ENCODE data around the gene KAZN.

Gene KAZN

DNA sequence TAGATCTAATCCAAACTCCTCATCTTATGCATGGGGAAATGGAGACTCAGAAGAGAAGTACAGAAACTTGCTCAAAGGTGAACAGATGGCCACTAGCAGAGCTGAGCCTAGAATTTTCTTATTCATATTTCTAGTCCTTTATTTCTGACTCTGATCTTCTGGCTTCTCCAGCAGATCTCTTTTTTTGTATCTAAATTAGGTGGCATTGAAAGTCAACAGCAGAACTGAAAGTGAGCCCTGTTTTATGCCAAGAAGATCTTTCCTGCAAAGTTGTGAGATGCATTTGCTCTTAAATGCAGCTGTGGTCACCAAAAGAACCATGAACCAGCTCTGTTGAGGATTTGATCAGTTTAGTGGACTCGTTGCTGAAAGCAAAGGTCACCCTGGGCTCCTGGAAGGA lies 75.5 kb downstream of the KAZN start:
- TF ChIP-seq CSDC2 (CRISPR knock-in tag; IDR thresholded peaks at IDR 0.05) (no peak), ZNF8 (CRISPR knock-in tag; IDR thresholded peaks at IDR 0.05) (no peak), ZFP3 (CRISPR knock-in tag; IDR thresholded peaks at IDR 0.05) (no peak), ZNF70 (CRISPR knock-in tag; IDR thresholded peaks at IDR 0.05) (no peak), ZNF565 (CRISPR knock-in tag; conservative IDR thresholded peaks at IDR 0.05; ENCODE audit: low read depth) (no peak), ZC3H10 (CRISPR knock-in tag; IDR thresholded peaks at IDR 0.05) (no peak), SNAI2 (CRISPR knock-in tag; IDR thresholded peaks at IDR 0.05) (no peak), TCF4 (CRISPR knock-in tag; IDR thresholded peaks at IDR 0.05; ENCODE audit: borderline replicate concordance) (no peak), BACH2 (CRISPR knock-in tag; IDR thresholded peaks at IDR 0.05; ENCODE audit: borderline replicate concordance) (no peak)
- TF ChIP-seq, protein P1, sequence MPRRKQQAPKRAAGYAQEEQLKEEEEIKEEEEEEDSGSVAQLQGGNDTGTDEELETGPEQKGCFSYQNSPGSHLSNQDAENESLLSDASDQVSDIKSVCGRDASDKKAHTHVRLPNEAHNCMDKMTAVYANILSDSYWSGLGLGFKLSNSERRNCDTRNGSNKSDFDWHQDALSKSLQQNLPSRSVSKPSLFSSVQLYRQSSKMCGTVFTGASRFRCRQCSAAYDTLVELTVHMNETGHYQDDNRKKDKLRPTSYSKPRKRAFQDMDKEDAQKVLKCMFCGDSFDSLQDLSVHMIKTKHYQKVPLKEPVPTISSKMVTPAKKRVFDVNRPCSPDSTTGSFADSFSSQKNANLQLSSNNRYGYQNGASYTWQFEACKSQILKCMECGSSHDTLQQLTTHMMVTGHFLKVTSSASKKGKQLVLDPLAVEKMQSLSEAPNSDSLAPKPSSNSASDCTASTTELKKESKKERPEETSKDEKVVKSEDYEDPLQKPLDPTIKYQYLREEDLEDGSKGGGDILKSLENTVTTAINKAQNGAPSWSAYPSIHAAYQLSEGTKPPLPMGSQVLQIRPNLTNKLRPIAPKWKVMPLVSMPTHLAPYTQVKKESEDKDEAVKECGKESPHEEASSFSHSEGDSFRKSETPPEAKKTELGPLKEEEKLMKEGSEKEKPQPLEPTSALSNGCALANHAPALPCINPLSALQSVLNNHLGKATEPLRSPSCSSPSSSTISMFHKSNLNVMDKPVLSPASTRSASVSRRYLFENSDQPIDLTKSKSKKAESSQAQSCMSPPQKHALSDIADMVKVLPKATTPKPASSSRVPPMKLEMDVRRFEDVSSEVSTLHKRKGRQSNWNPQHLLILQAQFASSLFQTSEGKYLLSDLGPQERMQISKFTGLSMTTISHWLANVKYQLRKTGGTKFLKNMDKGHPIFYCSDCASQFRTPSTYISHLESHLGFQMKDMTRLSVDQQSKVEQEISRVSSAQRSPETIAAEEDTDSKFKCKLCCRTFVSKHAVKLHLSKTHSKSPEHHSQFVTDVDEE (CRISPR knock-in tag; IDR thresholded peaks at IDR 0.05), result no peak
- TF ChIP-seq, protein P2, sequence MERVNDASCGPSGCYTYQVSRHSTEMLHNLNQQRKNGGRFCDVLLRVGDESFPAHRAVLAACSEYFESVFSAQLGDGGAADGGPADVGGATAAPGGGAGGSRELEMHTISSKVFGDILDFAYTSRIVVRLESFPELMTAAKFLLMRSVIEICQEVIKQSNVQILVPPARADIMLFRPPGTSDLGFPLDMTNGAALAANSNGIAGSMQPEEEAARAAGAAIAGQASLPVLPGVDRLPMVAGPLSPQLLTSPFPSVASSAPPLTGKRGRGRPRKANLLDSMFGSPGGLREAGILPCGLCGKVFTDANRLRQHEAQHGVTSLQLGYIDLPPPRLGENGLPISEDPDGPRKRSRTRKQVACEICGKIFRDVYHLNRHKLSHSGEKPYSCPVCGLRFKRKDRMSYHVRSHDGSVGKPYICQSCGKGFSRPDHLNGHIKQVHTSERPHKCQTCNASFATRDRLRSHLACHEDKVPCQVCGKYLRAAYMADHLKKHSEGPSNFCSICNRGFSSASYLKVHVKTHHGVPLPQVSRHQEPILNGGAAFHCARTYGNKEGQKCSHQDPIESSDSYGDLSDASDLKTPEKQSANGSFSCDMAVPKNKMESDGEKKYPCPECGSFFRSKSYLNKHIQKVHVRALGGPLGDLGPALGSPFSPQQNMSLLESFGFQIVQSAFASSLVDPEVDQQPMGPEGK (CRISPR knock-in tag; IDR thresholded peaks at IDR 0.05; ENCODE audit: borderline replicate concordance), result no peak
- TF ChIP-seq, protein P3, sequence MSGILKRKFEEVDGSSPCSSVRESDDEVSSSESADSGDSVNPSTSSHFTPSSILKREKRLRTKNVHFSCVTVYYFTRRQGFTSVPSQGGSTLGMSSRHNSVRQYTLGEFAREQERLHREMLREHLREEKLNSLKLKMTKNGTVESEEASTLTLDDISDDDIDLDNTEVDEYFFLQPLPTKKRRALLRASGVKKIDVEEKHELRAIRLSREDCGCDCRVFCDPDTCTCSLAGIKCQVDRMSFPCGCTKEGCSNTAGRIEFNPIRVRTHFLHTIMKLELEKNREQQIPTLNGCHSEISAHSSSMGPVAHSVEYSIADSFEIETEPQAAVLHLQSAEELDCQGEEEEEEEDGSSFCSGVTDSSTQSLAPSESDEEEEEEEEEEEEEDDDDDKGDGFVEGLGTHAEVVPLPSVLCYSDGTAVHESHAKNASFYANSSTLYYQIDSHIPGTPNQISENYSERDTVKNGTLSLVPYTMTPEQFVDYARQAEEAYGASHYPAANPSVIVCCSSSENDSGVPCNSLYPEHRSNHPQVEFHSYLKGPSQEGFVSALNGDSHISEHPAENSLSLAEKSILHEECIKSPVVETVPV (CRISPR knock-in tag; IDR thresholded peaks at IDR 0.05), result no peak

DNA sequence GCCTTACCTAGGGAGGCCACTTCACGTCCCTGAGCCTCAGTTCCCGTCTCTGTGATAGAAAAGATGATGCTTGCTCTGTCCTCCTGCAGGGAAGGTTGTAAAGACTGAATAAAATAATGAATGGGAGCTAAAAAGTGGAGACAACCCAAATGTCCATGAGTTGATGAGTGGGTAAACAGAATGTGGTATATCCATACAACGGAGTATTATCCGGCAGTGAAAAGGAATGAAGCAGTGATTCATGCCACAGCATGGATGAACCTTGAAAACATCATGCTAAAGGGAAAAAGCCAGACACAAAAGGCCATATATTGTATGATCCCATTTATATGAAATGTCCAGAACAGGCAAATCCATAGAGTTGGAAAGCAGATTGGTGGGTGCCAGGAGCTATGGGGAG lies 77.9 kb downstream of the KAZN start:
- TF ChIP-seq ZNF8 (CRISPR knock-in tag; IDR thresholded peaks at IDR 0.05) (peak; percentile 89), ZFP30 (CRISPR knock-in tag; IDR thresholded peaks at IDR 0.05) (no peak)
- ATAC-seq, result no peak

More for the DNA sequence above, 75.5 kb downstream of the KAZN start:
- ATAC-seq, result no peak

DNA sequence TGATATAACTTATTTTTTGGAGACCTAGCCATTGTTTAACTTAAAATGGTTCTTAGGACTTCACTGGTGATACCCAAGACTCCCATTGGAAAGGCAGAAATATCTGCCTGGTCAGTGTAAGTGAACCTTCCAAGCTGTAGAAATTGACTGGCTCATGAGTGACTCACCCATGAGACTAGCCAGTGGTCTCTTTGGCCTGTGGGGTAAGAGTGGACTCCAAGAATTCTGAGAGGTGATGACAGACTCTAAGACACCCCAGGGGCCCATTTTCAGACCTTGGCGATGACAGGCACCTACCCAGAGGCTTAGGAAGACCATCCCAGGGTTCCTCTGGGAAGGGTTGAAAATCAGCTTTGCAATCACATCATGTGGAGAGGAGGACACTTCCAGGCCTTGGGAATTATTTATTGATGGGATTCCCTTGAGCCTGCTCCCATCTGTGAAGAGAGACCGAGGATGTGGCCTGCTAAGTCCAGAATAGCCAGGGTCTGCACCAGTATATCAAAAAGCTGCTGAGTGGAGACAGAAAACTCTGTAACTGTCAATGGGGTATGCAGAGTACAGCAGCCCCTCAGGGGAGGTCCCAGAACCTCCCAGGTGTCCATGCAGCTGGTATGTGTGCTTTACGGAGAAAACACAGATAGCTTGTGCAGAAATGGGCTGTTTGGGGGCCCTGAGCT lies 78.9 kb downstream of the KAZN start:
- no peak for ATAC-seq
- TF ChIP-seq ZC3H10 (CRISPR knock-in tag; IDR thresholded peaks at IDR 0.05), result no peak
- TF ChIP-seq TCF4 (CRISPR knock-in tag; IDR thresholded peaks at IDR 0.05; ENCODE audit: borderline replicate concordance), result no peak
- TF ChIP-seq ESRRG (CRISPR knock-in tag; IDR thresholded peaks at IDR 0.05), result no peak
- no peak for TF ChIP-seq RARB (CRISPR knock-in tag; IDR thresholded peaks at IDR 0.05)
- TF ChIP-seq, protein P3 (CRISPR knock-in tag; IDR thresholded peaks at IDR 0.05), result no peak
- no peak for TF ChIP-seq BACH2 (CRISPR knock-in tag; IDR thresholded peaks at IDR 0.05; ENCODE audit: borderline replicate concordance)
- TF ChIP-seq GLIS3 (CRISPR knock-in tag; IDR thresholded peaks at IDR 0.05), result no peak
- no peak for TF ChIP-seq ZNF70 (CRISPR knock-in tag; IDR thresholded peaks at IDR 0.05)
- TF ChIP-seq, protein P4, sequence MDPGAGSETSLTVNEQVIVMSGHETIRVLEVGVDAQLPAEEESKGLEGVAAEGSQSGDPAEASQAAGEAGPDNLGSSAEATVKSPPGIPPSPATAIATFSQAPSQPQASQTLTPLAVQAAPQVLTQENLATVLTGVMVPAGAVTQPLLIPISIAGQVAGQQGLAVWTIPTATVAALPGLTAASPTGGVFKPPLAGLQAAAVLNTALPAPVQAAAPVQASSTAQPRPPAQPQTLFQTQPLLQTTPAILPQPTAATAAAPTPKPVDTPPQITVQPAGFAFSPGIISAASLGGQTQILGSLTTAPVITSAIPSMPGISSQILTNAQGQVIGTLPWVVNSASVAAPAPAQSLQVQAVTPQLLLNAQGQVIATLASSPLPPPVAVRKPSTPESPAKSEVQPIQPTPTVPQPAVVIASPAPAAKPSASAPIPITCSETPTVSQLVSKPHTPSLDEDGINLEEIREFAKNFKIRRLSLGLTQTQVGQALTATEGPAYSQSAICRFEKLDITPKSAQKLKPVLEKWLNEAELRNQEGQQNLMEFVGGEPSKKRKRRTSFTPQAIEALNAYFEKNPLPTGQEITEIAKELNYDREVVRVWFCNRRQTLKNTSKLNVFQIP (CRISPR knock-in tag; IDR thresholded peaks at IDR 0.05; ENCODE audit: borderline replicate concordance, low read depth), result no peak
- no peak for TF ChIP-seq PPARA (CRISPR knock-in tag; IDR thresholded peaks at IDR 0.05; ENCODE audit: borderline replicate concordance)
- TF ChIP-seq SNAI2 (CRISPR knock-in tag; IDR thresholded peaks at IDR 0.05), result no peak
- no peak for TF ChIP-seq ISL1 (CRISPR knock-in tag; IDR thresholded peaks at IDR 0.05)
- TF ChIP-seq ZNF8 (CRISPR knock-in tag; IDR thresholded peaks at IDR 0.05), result no peak
